Neutrophil (primary cell): Measurements from ENCODE around the gene INHBC.
"Not testable (repeated sequence)": the region's sequence is repeated elsewhere in the genome, so short reads cannot be mapped to it uniquely, and the experiment has no call there.

Experiments used
- H3K27ac ChIP-seq: fragments of 200-600 bp; sonication (generic); 2 replicates; pipeline ENCODE4 v1.5.1; 2016; ENCODE audit warnings: mild to moderate bottlenecking, moderate library complexity
- H3K27me3 ChIP-seq: fragments of 200-600 bp; sonication (generic); 2 replicates; pipeline ENCODE4 v1.6.0; 2016; ENCODE audit warnings: mild to moderate bottlenecking
- H3K36me3 ChIP-seq: fragments of 200-600 bp; sonication (generic); 2 replicates; pipeline ENCODE4 v1.5.1; 2017
- H3K4me1 ChIP-seq, 2 experiments: fragments of 200-600 bp in 1 of 2; sonication (generic) in 1 of 2; 1 replicate in 1 of 2; 2 replicates in 1 of 2; pipeline versions ENCODE4 v1.5.1 to v1.6.1; 2013 to 2016; ENCODE audit warnings: low read depth in 1 of 2, low read length in 1 of 2, mild to moderate bottlenecking in 1 of 2, moderate library complexity in 1 of 2; ENCODE audit not compliant: control insufficient read depth in 1 of 2, insufficient read depth in 1 of 2
- H3K4me3 ChIP-seq, 2 experiments: fragments of 200-600 bp in 1 of 2; sonication (generic) in 1 of 2; 1 replicate in 1 of 2; 2 replicates in 1 of 2; pipeline ENCODE4 v1.5.1; 2013 to 2016; ENCODE audit warnings: low read depth in 1 of 2, low read length in 1 of 2, mild to moderate bottlenecking in 1 of 2, moderate library complexity in 1 of 2
- H3K9me3 ChIP-seq: fragments of 200-600 bp; sonication (generic); 2 replicates; pipeline ENCODE4 v1.5.1; 2016
- CTCF ChIP-seq: fragments of 200-600 bp; sonication (generic); IDR thresholded peaks from 2 replicates; pipeline ENCODE4 v1.5.1; 2016; ENCODE audit warnings: antibody characterized with exemption

The INHBC gene

GRCh38 chr12:57439762-57440266 is 5.2 kb downstream of the INHBC start:
- TF ChIP-seq CTCF: no peak
- Histone ChIP-seq H3K4me1 (peaks cover 26 to 27% of the 10 kb centered on the region in 2 experiments), H3K4me3 (no peak overlapping the region), H3K27me3 (no peaks in the 10 kb centered on the region), H3K36me3 (no peaks in the 10 kb centered on the region), H3K9me3 (no peaks in the 10 kb centered on the region), H3K27ac (peak overlapping the region; percentile 70)

GRCh38 chr12:57441393-57441792 is 6.8 kb downstream of the INHBC start:
- not testable (repeated sequence) for H3K27ac ChIP-seq, H3K27me3 ChIP-seq, H3K4me3 ChIP-seq, H3K9me3 ChIP-seq, H3K36me3 ChIP-seq
- peaks cover 18 to 20% of the 10 kb centered on the region in 2 experiments for H3K4me1 ChIP-seq

GRCh38 chr12:57441846-57442427 is 7.4 kb downstream of the INHBC start:
- H3K27me3 ChIP-seq: no peaks in the 10 kb centered on the region
- peak overlapping the region; percentile 4 for H3K27ac ChIP-seq
- peaks cover 16% of the 10 kb centered on the region in 2 experiments for H3K4me1 ChIP-seq
- H3K9me3 ChIP-seq: no peaks in the 10 kb centered on the region
- H3K36me3 ChIP-seq: no peaks in the 10 kb centered on the region
- no peak overlapping the region for H3K4me3 ChIP-seq
- no peak for TF ChIP-seq CTCF

- not testable (repeated sequence) for H3K27me3 ChIP-seq, H3K36me3 ChIP-seq, H3K4me3 ChIP-seq, H3K9me3 ChIP-seq, H3K27ac ChIP-seq
- peaks cover 14 to 18% of the 10 kb centered on the region in 2 experiments for H3K4me1 ChIP-seq
Measured at GRCh38 chr12:57444337-57444736, 9.8 kb downstream of the INHBC start.

GRCh38 chr12:57444744-57445143 is 10.2 kb downstream of the INHBC start:
- TF ChIP-seq CTCF: no peak
- H3K4me3 ChIP-seq: no peak overlapping the region
- no peaks in the 10 kb centered on the region for H3K9me3 ChIP-seq
- no peaks in the 10 kb centered on the region for H3K36me3 ChIP-seq
- no peaks in the 10 kb centered on the region for H3K27me3 ChIP-seq
- H3K27ac ChIP-seq: no peak overlapping the region
- H3K4me1 ChIP-seq: peaks cover 13 to 17% of the 10 kb centered on the region in 2 experiments

GRCh38 chr12:57446292-57446960 is 11.8 kb downstream of the INHBC start:
- Histone ChIP-seq H3K36me3 (no peaks in the 10 kb centered on the region), H3K27ac (no peak overlapping the region), H3K27me3 (no peaks in the 10 kb centered on the region), H3K4me1 (peaks cover 0 to 4% of the 10 kb centered on the region in 2 experiments), H3K9me3 (no peaks in the 10 kb centered on the region), H3K4me3 (no peak overlapping the region)
- TF ChIP-seq CTCF: no peak
